Neural crest cell (in vitro differentiated cells): Measurements from ENCODE around the gene PIGV. TPM values are rescaled to one million over a fixed set of nuclear protein-coding genes. Genes with fewer than 3 reads are reported as not detected.

Experiments
- DNase-seq: peaks from one replicate; pipeline ENCODE4 v3.0.0; 2021; ENCODE audit warnings: low read depth, mixed read lengths, low spot score
- H3K27ac Mint-ChIP-seq: one replicate; pipeline ENCODE4 v1.8.0; 2021; ENCODE audit warnings: mild to moderate bottlenecking, mixed read lengths; ENCODE audit not compliant: unreplicated experiment
- H3K27me3 Mint-ChIP-seq: 2 replicates; pipeline ENCODE4 v1.8.0; 2021; ENCODE audit warnings: low read depth, mild to moderate bottlenecking, mixed read lengths
- H3K36me3 Mint-ChIP-seq: 2 replicates; pipeline ENCODE4 v1.8.0; 2021; ENCODE audit warnings: low read depth, mild to moderate bottlenecking, mixed read lengths
- H3K4me1 Mint-ChIP-seq: 2 replicates; pipeline ENCODE4 v1.8.0; 2021; ENCODE audit warnings: mixed read lengths
- H3K4me3 Mint-ChIP-seq: one replicate; pipeline ENCODE4 v1.8.0; 2021; ENCODE audit warnings: mild to moderate bottlenecking, mixed read lengths
- H3K9me3 Mint-ChIP-seq: 2 replicates; pipeline ENCODE4 v1.8.0; 2021; ENCODE audit warnings: mixed read lengths
- CTCF ChIP-seq: fragments of 200-600 bp; sonication (generic); conservative IDR thresholded peaks from 2 replicates; pipeline ENCODE4 v1.5.0; 2021; ENCODE audit warnings: antibody characterized with exemption, mild to moderate bottlenecking
- total RNA-seq: library from RNA; stranded (reverse); gene quantifications from 2 replicates; pipeline ENCODE4 v1.2.1, GENCODE V29; 2021

The PIGV gene
- total RNA-seq, 1 donor from 2014 or later, result 8.7 TPM

GRCh38 chr1:26824731-26825130 lies 37.0 kb downstream of the PIGV start:
- Mint-ChIP-seq H3K27ac (no peak overlapping the region), H3K4me1 (peaks cover 30% of the 10 kb centered on the region), H3K4me3 (peak overlapping the region; percentile 92), H3K36me3 (no peaks in the 10 kb centered on the region), H3K9me3 (no peaks in the 10 kb centered on the region), H3K27me3 (no peaks in the 10 kb centered on the region)
- DNase-seq, result no peak
- no peak for TF ChIP-seq CTCF

GRCh38 chr1:26826261-26827105 lies 38.7 kb downstream of the PIGV start, which contains the start of gene ZDHHC18:
ZDHHC18 (plus strand) TSS chr1:26826688; CDS start chr1:26826805, 117 bp downstream.
- peaks cover 30% of the 10 kb centered on the region for H3K4me1 Mint-ChIP-seq
- peak; percentile 67 for DNase-seq
- no peaks in the 10 kb centered on the region for H3K9me3 Mint-ChIP-seq
- H3K27me3 Mint-ChIP-seq, result no peaks in the 10 kb centered on the region
- peak; percentile 62 for TF ChIP-seq CTCF
- peak within 1 kb of the TSS; percentile 94 for H3K4me3 Mint-ChIP-seq
- H3K27ac Mint-ChIP-seq, result peak within 1 kb of the TSS; percentile 97
- no peaks in the 10 kb centered on the region for H3K36me3 Mint-ChIP-seq

- Mint-ChIP-seq H3K4me3 (peak overlapping the region; percentile 94), H3K9me3 (no peaks in the 10 kb centered on the region), H3K27ac (peak overlapping the region; percentile 97), H3K4me1 (peaks cover 30% of the 10 kb centered on the region), H3K27me3 (no peaks in the 10 kb centered on the region), H3K36me3 (no peaks in the 10 kb centered on the region)
- TF ChIP-seq CTCF, result no peak
- no peak for DNase-seq
Measured at GRCh38 chr1:26827106-26827604, 39.4 kb downstream of the PIGV start.

- Mint-ChIP-seq H3K4me3 (peak overlapping the region; percentile 94), H3K27me3 (no peaks in the 10 kb centered on the region), H3K4me1 (peaks cover 30% of the 10 kb centered on the region), H3K9me3 (no peaks in the 10 kb centered on the region), H3K36me3 (no peaks in the 10 kb centered on the region), H3K27ac (peak overlapping the region; percentile 97)
- no peak for DNase-seq
- TF ChIP-seq CTCF, result no peak
Measured at GRCh38 chr1:26827663-26828062, 39.9 kb downstream of the PIGV start.

- no peaks in the 10 kb centered on the region for H3K9me3 Mint-ChIP-seq
- H3K4me3 Mint-ChIP-seq, result peak overlapping the region; percentile 94
- H3K4me1 Mint-ChIP-seq, result peaks cover 30% of the 10 kb centered on the region
- H3K27me3 Mint-ChIP-seq, result no peaks in the 10 kb centered on the region
- TF ChIP-seq CTCF, result no peak
- DNase-seq, result no peak
- no peak overlapping the region for H3K27ac Mint-ChIP-seq
- no peaks in the 10 kb centered on the region for H3K36me3 Mint-ChIP-seq
Measured at GRCh38 chr1:26828411-26828991, 40.8 kb downstream of the PIGV start.
